PC-9 (cell line): ENCODE measurements around the gene AK3.

ENCODE experiments used
- EZH2 ChIP-seq: fragments of 200-600 bp; sonication (generic); IDR thresholded peaks from 2 replicates; pipeline ENCODE4 v1.8.0; 2017; ENCODE audit warnings: antibody characterized with exemption, low read depth
- TF ChIP-seq, protein P1 (sequence below): fragments of 200-600 bp; sonication (generic); conservative IDR thresholded peaks from 2 replicates; pipeline ENCODE4 v1.6.1; 2017; ENCODE audit warnings: mixed run types, antibody characterized with exemption, mild to moderate bottlenecking, moderate library complexity

DNA sequence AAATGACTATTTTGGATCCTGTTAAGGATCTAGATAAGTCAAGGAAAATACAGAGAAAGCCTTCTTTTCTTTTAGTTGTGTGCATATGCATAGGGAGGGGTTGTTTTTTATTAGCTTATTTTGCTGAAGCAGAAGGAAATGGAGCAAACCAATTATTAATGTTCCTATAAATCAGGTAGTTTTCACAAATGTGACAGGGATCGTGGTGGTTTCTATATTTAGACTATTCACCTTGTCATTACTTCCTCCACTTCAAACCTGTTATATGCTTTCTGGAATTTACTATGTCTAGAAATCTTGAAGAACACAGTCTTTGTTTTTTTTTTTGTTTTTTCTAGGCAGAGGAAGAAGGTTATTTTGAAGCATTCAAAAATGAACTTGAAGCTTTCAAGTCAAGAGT is 39.5 kb downstream of the AK3 start:
- TF ChIP-seq, protein P1, sequence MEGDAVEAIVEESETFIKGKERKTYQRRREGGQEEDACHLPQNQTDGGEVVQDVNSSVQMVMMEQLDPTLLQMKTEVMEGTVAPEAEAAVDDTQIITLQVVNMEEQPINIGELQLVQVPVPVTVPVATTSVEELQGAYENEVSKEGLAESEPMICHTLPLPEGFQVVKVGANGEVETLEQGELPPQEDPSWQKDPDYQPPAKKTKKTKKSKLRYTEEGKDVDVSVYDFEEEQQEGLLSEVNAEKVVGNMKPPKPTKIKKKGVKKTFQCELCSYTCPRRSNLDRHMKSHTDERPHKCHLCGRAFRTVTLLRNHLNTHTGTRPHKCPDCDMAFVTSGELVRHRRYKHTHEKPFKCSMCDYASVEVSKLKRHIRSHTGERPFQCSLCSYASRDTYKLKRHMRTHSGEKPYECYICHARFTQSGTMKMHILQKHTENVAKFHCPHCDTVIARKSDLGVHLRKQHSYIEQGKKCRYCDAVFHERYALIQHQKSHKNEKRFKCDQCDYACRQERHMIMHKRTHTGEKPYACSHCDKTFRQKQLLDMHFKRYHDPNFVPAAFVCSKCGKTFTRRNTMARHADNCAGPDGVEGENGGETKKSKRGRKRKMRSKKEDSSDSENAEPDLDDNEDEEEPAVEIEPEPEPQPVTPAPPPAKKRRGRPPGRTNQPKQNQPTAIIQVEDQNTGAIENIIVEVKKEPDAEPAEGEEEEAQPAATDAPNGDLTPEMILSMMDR, result no peak
- no peak for TF ChIP-seq EZH2
